T-helper 1 cell treated with Interleukin-12 subunit alpha and Interleukin-12 subunit beta and Interleukin-4 antibody, amounts not matched to agents 30 μg/mL and 1 μg/mL, for 36 hours (primary cell): ENCODE measurements around the gene ATP5F1E.
"Not testable (repeated sequence)": the region's sequence is repeated elsewhere in the genome, so short reads cannot be mapped to it uniquely, and the experiment has no call there.

Experiments used
- H3K27ac Mint-ChIP-seq: one replicate; pipeline ENCODE4 v1.8.0; 2021; ENCODE audit warnings: mild to moderate bottlenecking, mixed read lengths
- H3K27me3 Mint-ChIP-seq: one replicate; pipeline ENCODE4 v1.8.0; 2021; ENCODE audit warnings: low read depth, mixed read lengths
- H3K36me3 Mint-ChIP-seq: one replicate; pipeline ENCODE4 v1.8.0; 2021; ENCODE audit warnings: low read depth, mixed read lengths
- H3K4me1 Mint-ChIP-seq: one replicate; pipeline ENCODE4 v1.8.0; 2021; ENCODE audit warnings: low read depth, mixed read lengths
- H3K4me3 Mint-ChIP-seq: one replicate; pipeline ENCODE4 v1.8.0; 2021; ENCODE audit warnings: mild to moderate bottlenecking, moderate library complexity, mixed read lengths
- H3K9me3 Mint-ChIP-seq: one replicate; pipeline ENCODE4 v1.8.0; 2021; ENCODE audit warnings: mixed read lengths

Gene ATP5F1E

GRCh38 chr20:59051666-59052185 is 19.6 kb upstream of the ATP5F1E start:
- H3K9me3 Mint-ChIP-seq = no peaks in the 10 kb centered on the region
- no peak overlapping the region for H3K27ac Mint-ChIP-seq
- H3K36me3 Mint-ChIP-seq = no peaks in the 10 kb centered on the region
- peaks cover 27% of the 10 kb centered on the region for H3K27me3 Mint-ChIP-seq
- peaks cover 11% of the 10 kb centered on the region for H3K4me1 Mint-ChIP-seq
- no peak overlapping the region for H3K4me3 Mint-ChIP-seq

- H3K27me3 Mint-ChIP-seq = peaks cover 21% of the 10 kb centered on the region
- no peak overlapping the region for H3K4me3 Mint-ChIP-seq
- no peak overlapping the region for H3K27ac Mint-ChIP-seq
- H3K4me1 Mint-ChIP-seq = peaks cover 11% of the 10 kb centered on the region
- no peaks in the 10 kb centered on the region for H3K36me3 Mint-ChIP-seq
- H3K9me3 Mint-ChIP-seq = no peaks in the 10 kb centered on the region
Measured at GRCh38 chr20:59050437-59050836, 18.3 kb upstream of the ATP5F1E start.

- H3K27me3 Mint-ChIP-seq = peaks cover 14% of the 10 kb centered on the region
- no peak overlapping the region for H3K4me3 Mint-ChIP-seq
- H3K27ac Mint-ChIP-seq = no peak overlapping the region
- no peaks in the 10 kb centered on the region for H3K36me3 Mint-ChIP-seq
- peaks cover 16% of the 10 kb centered on the region for H3K4me1 Mint-ChIP-seq
- H3K9me3 Mint-ChIP-seq = no peaks in the 10 kb centered on the region
Measured at GRCh38 chr20:59048681-59049030, 16.5 kb upstream of the ATP5F1E start.

- Mint-ChIP-seq H3K9me3 (no peaks in the 10 kb centered on the region), H3K4me3 (no peak overlapping the region), H3K36me3 (no peaks in the 10 kb centered on the region), H3K27me3 (peaks cover 8% of the 10 kb centered on the region), H3K27ac (no peak overlapping the region), H3K4me1 (peaks cover 19% of the 10 kb centered on the region)
Measured at GRCh38 chr20:59047938-59048680, 16.0 kb upstream of the ATP5F1E start.

- H3K4me1 Mint-ChIP-seq = peaks cover 19% of the 10 kb centered on the region
- H3K36me3 Mint-ChIP-seq = no peaks in the 10 kb centered on the region
- H3K9me3 Mint-ChIP-seq = no peaks in the 10 kb centered on the region
Measured at GRCh38 chr20:59046862-59047261, 14.7 kb upstream of the ATP5F1E start.

GRCh38 chr20:59044796-59045195 is 12.7 kb upstream of the ATP5F1E start:
- Mint-ChIP-seq H3K9me3 (no peaks in the 10 kb centered on the region), H3K27ac (no peak overlapping the region), H3K36me3 (peaks cover 10% of the 10 kb centered on the region), H3K4me1 (peaks cover 29% of the 10 kb centered on the region), H3K4me3 (no peak overlapping the region), H3K27me3 (no peaks in the 10 kb centered on the region)

More at GRCh38 chr20:59046862-59047261, 14.7 kb upstream of the ATP5F1E start:
- H3K27ac Mint-ChIP-seq = no peak overlapping the region
- peaks cover 5% of the 10 kb centered on the region for H3K27me3 Mint-ChIP-seq
- no peak overlapping the region for H3K4me3 Mint-ChIP-seq

GRCh38 chr20:59044295-59044694 is 12.2 kb upstream of the ATP5F1E start:
- no peak overlapping the region for H3K27ac Mint-ChIP-seq
- peaks cover 12% of the 10 kb centered on the region for H3K36me3 Mint-ChIP-seq
- H3K9me3 Mint-ChIP-seq = no peaks in the 10 kb centered on the region
- no peak overlapping the region for H3K4me3 Mint-ChIP-seq
- H3K4me1 Mint-ChIP-seq = peaks cover 33% of the 10 kb centered on the region
- no peaks in the 10 kb centered on the region for H3K27me3 Mint-ChIP-seq

GRCh38 chr20:59043698-59044097 is 11.6 kb upstream of the ATP5F1E start:
- peaks cover 38% of the 10 kb centered on the region for H3K4me1 Mint-ChIP-seq
- H3K36me3 Mint-ChIP-seq = peaks cover 12% of the 10 kb centered on the region
- H3K27me3 Mint-ChIP-seq = no peaks in the 10 kb centered on the region
- H3K4me3 Mint-ChIP-seq = peak overlapping the region; percentile 74
- H3K9me3 Mint-ChIP-seq = no peaks in the 10 kb centered on the region
- peak overlapping the region; percentile 57 for H3K27ac Mint-ChIP-seq

- Mint-ChIP-seq H3K9me3 (no peaks in the 10 kb centered on the region), H3K27ac (peak overlapping the region; percentile 93), H3K4me1 (peaks cover 32% of the 10 kb centered on the region), H3K4me3 (peak overlapping the region; percentile 97), H3K36me3 (peaks cover 12% of the 10 kb centered on the region), H3K27me3 (no peaks in the 10 kb centered on the region)
Measured at GRCh38 chr20:59042796-59043631, 10.9 kb upstream of the ATP5F1E start.

GRCh38 chr20:59042151-59042795 is 10.1 kb upstream of the ATP5F1E start, which contains the start of gene PRELID3B:
PRELID3B (minus strand) TSS chr20:59042786; CDS start chr20:59042730, 56 bp downstream.
- peaks cover 16% of the 10 kb centered on the region for H3K36me3 Mint-ChIP-seq
- H3K4me1 Mint-ChIP-seq = peaks cover 32% of the 10 kb centered on the region
- no peaks in the 10 kb centered on the region for H3K27me3 Mint-ChIP-seq
- peak within 1 kb of the TSS; percentile 93 for H3K27ac Mint-ChIP-seq
- peak within 1 kb of the TSS; percentile 97 for H3K4me3 Mint-ChIP-seq
- H3K9me3 Mint-ChIP-seq = no peaks in the 10 kb centered on the region

GRCh38 chr20:59041487-59041886 is 9.4 kb upstream of the ATP5F1E start:
- peak overlapping the region; percentile 67 for H3K27ac Mint-ChIP-seq
- peaks cover 36% of the 10 kb centered on the region for H3K4me1 Mint-ChIP-seq
- H3K36me3 Mint-ChIP-seq = peaks cover 24% of the 10 kb centered on the region
- H3K9me3 Mint-ChIP-seq, H3K27me3 Mint-ChIP-seq: not testable (repeated sequence)
- peak overlapping the region; percentile 83 for H3K4me3 Mint-ChIP-seq

- no peaks in the 10 kb centered on the region for H3K27me3 Mint-ChIP-seq
- H3K4me3 Mint-ChIP-seq = peak overlapping the region; percentile 83
- peaks cover 31% of the 10 kb centered on the region for H3K36me3 Mint-ChIP-seq
- peak overlapping the region; percentile 67 for H3K27ac Mint-ChIP-seq
- H3K9me3 Mint-ChIP-seq = no peaks in the 10 kb centered on the region
- H3K4me1 Mint-ChIP-seq = peaks cover 38% of the 10 kb centered on the region
Measured at GRCh38 chr20:59040667-59041066, 8.5 kb upstream of the ATP5F1E start.

- peak overlapping the region; percentile 25 for H3K4me3 Mint-ChIP-seq
- H3K27ac Mint-ChIP-seq = no peak overlapping the region
- no peaks in the 10 kb centered on the region for H3K9me3 Mint-ChIP-seq
- peaks cover 43% of the 10 kb centered on the region for H3K4me1 Mint-ChIP-seq
- no peaks in the 10 kb centered on the region for H3K27me3 Mint-ChIP-seq
- peaks cover 40% of the 10 kb centered on the region for H3K36me3 Mint-ChIP-seq
Measured at GRCh38 chr20:59039233-59039632, 7.1 kb upstream of the ATP5F1E start.

- no peak overlapping the region for H3K27ac Mint-ChIP-seq
- H3K36me3 Mint-ChIP-seq = peaks cover 44% of the 10 kb centered on the region
Measured at GRCh38 chr20:59037386-59037785, 5.3 kb upstream of the ATP5F1E start.

More at GRCh38 chr20:59037386-59037785, 5.3 kb upstream of the ATP5F1E start:
- Mint-ChIP-seq H3K27me3 (no peaks in the 10 kb centered on the region), H3K9me3 (no peaks in the 10 kb centered on the region), H3K4me3 (no peak overlapping the region), H3K4me1 (peaks cover 42% of the 10 kb centered on the region)
